Transverse colon (tissue), 4 donors: ENCODE measurements around the gene RASAL1. TPM values are rescaled to one million over a fixed set of nuclear protein-coding genes. Genes with fewer than 3 reads are reported as not detected.

ENCODE experiments used
- DNase-seq: peaks from one replicate; pipeline ENCODE4 v3.0.0-alpha.2; 2019
- H3K27ac ChIP-seq, 4 donors: fragments of 200-600 bp; sonication (generic); 2 replicates each; pipeline ENCODE4 v1.5.1; 2016 to 2018; ENCODE audit warnings: inconsistent platforms in 4 of 4
- H3K27me3 ChIP-seq: fragments of 200-600 bp; sonication (generic); 2 replicates; pipeline ENCODE4 v1.5.1; 2017; ENCODE audit warnings: inconsistent platforms
- H3K36me3 ChIP-seq, 4 donors: fragments of 200-600 bp; sonication (generic); 2 replicates each; pipeline ENCODE4 v1.5.1; 2017 to 2019; ENCODE audit warnings: inconsistent platforms in 4 of 4
- H3K4me1 ChIP-seq, 4 donors: fragments of 200-600 bp; sonication (generic); 2 replicates each; pipeline ENCODE4 v1.5.1; 2017 to 2020; ENCODE audit warnings: inconsistent platforms in 4 of 4
- H3K4me3 ChIP-seq, 4 donors: fragments of 200-600 bp; sonication (generic); 1 replicate in 1 of 4; 2 replicates in 3 of 4; pipeline versions ENCODE4 v1.5.1 to v1.6.1; 2017 to 2019; ENCODE audit warnings: inconsistent platforms in 4 of 4
- H3K9me3 ChIP-seq, 2 donors: fragments of 200-600 bp; sonication (generic); 2 replicates each; pipeline ENCODE4 v1.5.1; 2017 to 2019; ENCODE audit warnings: inconsistent platforms in 2 of 2
- CTCF ChIP-seq, 5 experiments: fragments of 200-600 bp in 3 of 5; fragments of 450-650 bp in 2 of 5; sonication (generic) in 3 of 5; IDR thresholded peaks; 1 replicate in 2 of 5; 2 replicates in 3 of 5; pipeline ENCODE4 v1.5.1; 2016 to 2017; ENCODE audit warnings: antibody characterized with exemption in 5 of 5, inconsistent platforms in 3 of 5, mild to moderate bottlenecking in 2 of 5, moderate library complexity in 1 of 5
- EP300 ChIP-seq: sonication (generic); formaldehyde crosslinking; IDR thresholded peaks from one replicate; pipeline ENCODE4 v1.6.1; 2017; ENCODE audit warnings: antibody characterized with exemption, low read depth
- POLR2A ChIP-seq: fragments of 450-650 bp; IDR thresholded peaks from one replicate; pipeline ENCODE4 v1.6.1; 2016; ENCODE audit warnings: antibody characterized with exemption, mild to moderate bottlenecking, moderate library complexity
- POLR2AphosphoS5 ChIP-seq, 3 donors: sonication (generic); formaldehyde crosslinking; IDR thresholded peaks; one replicate each; pipeline ENCODE4 v1.6.1; 2016; ENCODE audit warnings: antibody characterized with exemption in 3 of 3
- WGBS, 2 donors: methylation state at CpG; one replicate each; pipeline ENCODE4 v1.1.5; 2018; ENCODE audit warnings: low coverage in 1 of 2; 5-methylcytosine and 5-hydroxymethylcytosine counted together
- in situ Hi-C, 4 donors: fragments of 200-750 bp; cut with MboI; loops; one replicate each; pipeline versions ENCODE4 v1.15.0 to v1.15.1; 2017; ENCODE audit warnings: low sequenced_read_pairs in 3 of 4, low pct_ligation_motif_present in 1 of 4, low pct_unique_long_range_greater_than_20kb in 1 of 4
- intact Hi-C: fragments of 100-400 bp; cut with DNase I; formaldehyde crosslinking; loops from one replicate; pipeline ENCODE4 v1.15.1; 2023; ENCODE audit warnings: low total_unique reads
- total RNA-seq, 4 donors: library from RNA; depleted of rRNA; stranded (reverse); fragments of >200 nt; gene quantifications; one replicate each; pipeline ENCODE4 v1.1.0, GENCODE V29; 2016

The RASAL1 gene
- total RNA-seq, 4 donors from 2014 or later, result 1.9 to 38.2 (median 4.9) TPM

- no peak for TF ChIP-seq POLR2AphosphoS5 (IDR thresholded peaks at IDR 0.05)
- TF ChIP-seq POLR2A, result no peak
- TF ChIP-seq EP300, result no peak
- TF ChIP-seq CTCF (IDR thresholded peaks at IDR 0.05), result no peak
- WGBS, 2 donors, result 80 to 83% methylated on average over 2 to 12 of the region's 12 CpGs
- Histone ChIP-seq H3K9me3 (no peaks in the 10 kb centered on the region), H3K27ac (no peak overlapping the region), H3K27me3 (peaks cover 4% of the 10 kb centered on the region), H3K36me3 (no peaks in the 10 kb centered on the region), H3K4me1 (peaks cover 6 to 25% (median 24%) of the 10 kb centered on the region in 4 donors), H3K4me3 (no peak overlapping the region)
- in situ Hi-C loops (no loop called here), intact Hi-C loops (no loop called here)
- no peak for DNase-seq
Observed at GRCh38 chr12:113145720-113146551, 10.4 kb upstream of the RASAL1 start.

GRCh38 chr12:113144806-113145205 lies 9.2 kb upstream of the RASAL1 start:
- WGBS, 2 donors, result 70 to 81% methylated on average over 4 to 5 of the region's 5 CpGs
- Histone ChIP-seq H3K36me3 (no peaks in the 10 kb centered on the region), H3K4me3 (no peak overlapping the region), H3K27ac (no peak overlapping the region), H3K4me1 (peaks cover 5 to 23% (median 22%) of the 10 kb centered on the region in 4 donors), H3K9me3 (no peaks in the 10 kb centered on the region), H3K27me3 (no peaks in the 10 kb centered on the region)
- in situ Hi-C loops (no loop called here), intact Hi-C loops (no loop called here)
- DNase-seq, result no peak
- TF ChIP-seq POLR2AphosphoS5 (IDR thresholded peaks at IDR 0.05) (no peak), EP300 (no peak), CTCF (IDR thresholded peaks at IDR 0.05) (no peak), POLR2A (no peak)

- 87% methylated on average over 8 of the region's 8 CpGs; no CpG with 5 or more reads in 1 of the 2 donors for WGBS, 2 donors
- intact Hi-C loops (no loop called here), in situ Hi-C loops (no loop called here)
- TF ChIP-seq CTCF (IDR thresholded peaks at IDR 0.05) (no peak), EP300 (no peak)
- no peaks in the 10 kb centered on the region for H3K9me3 ChIP-seq
- DNase-seq, result no peak
- H3K27ac ChIP-seq, result no peak overlapping the region
- peaks cover 0 to 18% (median 15%) of the 10 kb centered on the region in 4 donors for H3K4me1 ChIP-seq
- no peak overlapping the region for H3K4me3 ChIP-seq
- H3K36me3 ChIP-seq, result no peaks in the 10 kb centered on the region
- H3K27me3 ChIP-seq, result no peaks in the 10 kb centered on the region
Observed at GRCh38 chr12:113143959-113144358, 8.4 kb upstream of the RASAL1 start.

GRCh38 chr12:113142886-113143332 lies 7.3 kb upstream of the RASAL1 start:
- H3K9me3 ChIP-seq, result no peaks in the 10 kb centered on the region
- no peaks in the 10 kb centered on the region for H3K36me3 ChIP-seq
- H3K4me3 ChIP-seq, result no peak overlapping the region
- no peak for DNase-seq
- H3K27me3 ChIP-seq, result no peaks in the 10 kb centered on the region
- intact Hi-C loops, result no loop called here
- peaks cover 0 to 18% (median 15%) of the 10 kb centered on the region in 4 donors for H3K4me1 ChIP-seq
- in situ Hi-C loops, result no loop called here
- 46 to 58% methylated on average over 2 to 5 of the region's 5 CpGs for WGBS, 2 donors
- TF ChIP-seq POLR2AphosphoS5 (IDR thresholded peaks at IDR 0.05) (no peak), EP300 (no peak)
- peak overlapping the region; percentile 53 to 66 (median 60) for H3K27ac ChIP-seq
